ENCODE data around the gene GYPC.

GRCh38 chr2:126698376-126698775 lies 42.4 kb downstream of the GYPC start:
- TF ChIP-seq ZNF274 (IDR thresholded peaks at IDR 0.05; ENCODE audit: low read depth, low read length) = no peak
- TF ChIP-seq YY1 (IDR thresholded peaks at IDR 0.05; ENCODE audit: insufficient read depth, insufficient read length) = no peak
- no peak for TF ChIP-seq SUZ12 (IDR thresholded peaks at IDR 0.05; ENCODE audit: extremely low read depth, insufficient read depth, insufficient read length)
